ENCODE results near the gene RTRAF. TPM values are rescaled to one million over a fixed set of nuclear protein-coding genes. Genes with fewer than 3 reads are reported as not detected.

Gene RTRAF
- total RNA-seq, 1 experiment from 2014 or later: 282 TPM

- TF ChIP-seq ARID4B (CRISPR knock-in tag; IDR thresholded peaks at IDR 0.05; ENCODE audit: borderline replicate concordance): no peak
These were observed 69.0 kb downstream of the RTRAF start (continued) for GRCh38 chr14:52058341-52058740.

- Mint-ChIP-seq H3K4me3 (no peak overlapping the region), H3K4me1 (peaks cover 19% of the 10 kb centered on the region), H3K36me3 (no peaks in the 10 kb centered on the region), H3K9me3 (no peaks in the 10 kb centered on the region), H3K27me3 (ENCODE audit: low read depth) (peaks cover 3% of the 10 kb centered on the region), H3K27ac (no peak overlapping the region)
- no peak for TF ChIP-seq ATF3 (CRISPR knock-in tag; conservative IDR thresholded peaks at IDR 0.05)
- no peak for TF ChIP-seq SMAD3 (CRISPR knock-in tag; IDR thresholded peaks at IDR 0.05; ENCODE audit: borderline replicate concordance)
- no peak for TF ChIP-seq ATF6 (CRISPR knock-in tag; IDR thresholded peaks at IDR 0.05)
- no peak for TF ChIP-seq ZNF532 (CRISPR knock-in tag; IDR thresholded peaks at IDR 0.05; ENCODE audit: borderline replicate concordance)
- no peak for TF ChIP-seq ZNF121 (CRISPR knock-in tag; IDR thresholded peaks at IDR 0.05)
- no peak for TF ChIP-seq NFYB (CRISPR knock-in tag; conservative IDR thresholded peaks at IDR 0.05; ENCODE audit: low read depth)
- no peak for TF ChIP-seq TEAD1 (CRISPR knock-in tag; IDR thresholded peaks at IDR 0.05)
- no peak for TF ChIP-seq ATF2 (CRISPR knock-in tag; IDR thresholded peaks at IDR 0.05; ENCODE audit: borderline replicate concordance, low read depth)
- TF ChIP-seq ZNF671 (CRISPR knock-in tag; IDR thresholded peaks at IDR 0.05): no peak
- no peak for TF ChIP-seq PRRX2 (CRISPR knock-in tag; IDR thresholded peaks at IDR 0.05)
- TF ChIP-seq JAZF1 (CRISPR knock-in tag; IDR thresholded peaks at IDR 0.05): no peak
- ChIA-PET POLR2A (interaction anchor here (0.6 kb wide), 1 partner anchor 494 kb away, joined by 3 read pairs; no protein-coding TSS in a partner anchor), CTCF (no interaction called here)
- ATAC-seq (no peak), DNase-seq (ENCODE audit: low spot score) (no peak)
These were observed 70.3 kb downstream of the RTRAF start for GRCh38 chr14:52059649-52060048.

Data from WTC11 (cell line).